Posterior cingulate gyrus (tissue), 11 donors: ENCODE data around the gene GAB1.
"Not testable (repeated sequence)": the region's sequence is repeated elsewhere in the genome, so short reads cannot be mapped to it uniquely, and the experiment has no call there.

Source experiments
- DNase-seq, 10 donors: peaks; one replicate each; pipeline versions ENCODE4 v3.0.0 to v3.0.0-alpha.2; 2020 to 2021; ENCODE audit warnings: mixed read lengths in 3 of 10
- intact Hi-C: fragments of 100-400 bp; cut with DNase I; formaldehyde crosslinking; loops from one replicate; pipeline ENCODE4 v1.15.1; 2023

The GAB1 gene

GRCh38 chr4:143337600-143338287, 1.1 kb downstream of the GAB1 start:
- intact Hi-C loops, result loop anchor here (2.0 to 5.0 kb wide), 4 partner anchors 37 to 175 kb away; partner anchors contain the start of gene SMARCA5
- peak; percentile 54 to 93 (median 64) for DNase-seq

DNA sequence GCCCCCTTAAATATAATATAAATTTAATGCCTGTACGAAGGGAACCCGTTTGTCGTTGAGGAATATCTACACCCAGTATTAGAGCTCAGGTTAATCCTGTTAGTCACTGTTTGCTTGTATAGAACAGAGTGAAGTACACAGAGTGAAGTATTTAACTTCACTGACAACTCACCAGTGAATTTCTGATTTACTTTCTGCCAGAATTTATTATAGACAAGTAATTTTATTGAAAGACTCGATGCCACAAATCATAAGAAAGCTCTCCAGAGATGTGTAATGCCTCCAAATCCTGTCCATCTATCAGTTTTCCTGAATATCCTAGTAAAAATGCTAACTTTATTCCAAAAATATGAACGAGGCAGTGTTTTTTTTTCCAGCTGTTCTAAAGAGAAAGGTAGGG, 1.6 kb downstream of the GAB1 start:
- DNase-seq, result no peak
- intact Hi-C loops, result loop anchor here (5.0 kb wide), 3 partner anchors 131 to 174 kb away; partner anchors contain the start of gene SMARCA5

DNA sequence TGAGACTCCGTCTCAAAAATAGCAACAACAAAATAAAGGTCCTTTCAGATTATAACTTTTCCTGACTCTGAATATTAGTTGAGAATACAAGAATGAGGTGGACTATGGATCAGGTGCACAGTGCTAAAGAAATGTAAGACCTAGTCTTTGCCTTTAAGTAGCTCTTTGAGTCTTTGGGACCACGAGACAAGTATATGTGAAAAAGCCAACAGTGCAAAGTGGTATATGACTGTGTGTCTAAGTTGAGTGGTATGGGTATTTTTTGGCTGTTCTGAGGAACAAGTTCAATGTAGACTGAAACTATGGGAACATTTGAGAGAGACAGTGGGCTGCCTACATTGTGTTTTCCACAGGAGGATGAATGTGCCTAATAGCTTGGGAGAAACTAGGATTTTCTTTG, 2.8 kb downstream of the GAB1 start:
- intact Hi-C loops, result loop anchor here (5.0 kb wide), 3 partner anchors 132 to 173 kb away; partner anchors contain the start of gene SMARCA5
- no peak for DNase-seq

DNA sequence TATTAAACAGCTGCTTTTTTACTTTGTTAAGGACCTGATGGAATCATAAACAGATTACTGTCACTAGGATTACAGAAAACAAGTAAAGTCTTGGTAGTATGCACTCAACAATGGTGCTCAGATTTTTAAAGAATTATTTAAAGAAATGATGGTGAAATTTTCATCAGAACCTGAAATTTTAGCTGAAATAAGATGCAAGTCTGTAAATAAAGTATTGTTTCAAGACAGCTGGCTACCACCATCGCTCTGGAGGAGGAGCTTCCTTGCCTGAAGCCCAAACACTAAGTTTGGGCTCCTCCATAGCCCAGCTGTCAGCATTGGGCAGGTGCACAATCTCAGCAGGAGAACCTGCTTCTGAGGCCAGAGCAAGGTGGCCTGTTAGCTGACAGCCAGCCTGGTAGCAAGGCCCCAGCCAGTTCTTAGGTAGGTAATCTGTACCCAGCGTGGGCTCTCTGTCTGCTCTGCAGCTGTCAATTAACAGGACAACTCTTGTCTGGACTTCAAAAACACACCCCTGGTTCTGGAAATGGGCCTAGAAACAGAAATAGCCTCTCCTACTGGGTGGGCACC, 4.6 kb downstream of the GAB1 start:
- DNase-seq, result no peak
- intact Hi-C loops, result loop anchor here (10.0 kb wide), 1 partner anchor 64 kb away; no protein-coding TSS in a partner anchor

DNA sequence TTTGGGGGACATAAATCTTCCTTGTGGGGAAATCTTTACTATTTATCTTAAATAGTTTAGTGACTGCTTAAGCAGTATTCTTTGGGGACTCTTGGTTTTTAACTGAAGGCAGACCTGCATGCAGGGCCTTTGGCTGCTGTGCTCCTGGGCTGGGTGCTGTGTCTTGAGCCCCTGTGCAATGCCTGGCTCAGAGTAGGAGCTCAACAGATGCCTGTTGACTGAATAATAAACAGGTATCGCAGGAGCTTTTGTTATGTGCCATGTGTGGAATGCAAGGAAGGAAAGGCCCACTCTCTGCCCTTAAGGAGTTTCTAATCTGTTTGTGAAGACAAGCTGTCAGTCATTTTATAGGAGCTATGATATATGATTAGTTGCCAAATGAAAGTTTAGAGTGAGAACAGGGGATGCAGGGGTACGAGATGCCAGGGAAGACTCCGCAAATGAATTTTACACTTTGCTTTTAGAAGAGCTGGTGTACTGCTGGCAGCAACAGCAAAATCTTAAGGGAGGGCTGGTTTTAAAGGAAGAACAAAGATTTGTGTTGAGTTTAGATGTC, 6.7 kb downstream of the GAB1 start:
- intact Hi-C loops, result loop anchor here (10.0 kb wide), 1 partner anchor 61 kb away; no protein-coding TSS in a partner anchor
- DNase-seq, result no peak

- DNase-seq, result peak in 2 of 10 donors; percentile 43 to 84
- intact Hi-C loops, result loop anchor here (10.0 kb wide), 1 partner anchor 61 kb away; no protein-coding TSS in a partner anchor
Observed at GRCh38 chr4:143344041-143344440, 7.4 kb downstream of the GAB1 start.

DNA sequence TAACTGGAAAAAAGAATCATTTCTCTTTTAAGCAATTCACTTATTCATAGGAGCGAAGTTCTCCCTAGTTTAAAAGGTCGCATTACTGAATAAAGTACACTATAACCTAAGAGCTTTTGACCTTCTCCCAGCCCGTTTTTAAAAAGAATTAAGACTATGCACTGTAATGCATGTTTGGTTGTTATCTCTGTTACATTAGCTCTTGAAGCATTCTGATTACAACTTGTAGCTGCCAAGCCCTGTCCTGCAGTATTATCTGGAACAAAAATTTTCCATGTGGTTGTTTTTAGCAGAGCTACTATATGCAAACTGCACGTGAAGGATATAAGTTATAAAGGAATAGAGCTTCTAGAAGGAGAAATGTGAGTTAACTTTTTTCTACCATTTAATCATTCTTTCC, 8.1 kb downstream of the GAB1 start:
- DNase-seq, result no peak
- intact Hi-C loops, result loop anchor here (10.0 kb wide), 1 partner anchor 60 kb away; no protein-coding TSS in a partner anchor

DNA sequence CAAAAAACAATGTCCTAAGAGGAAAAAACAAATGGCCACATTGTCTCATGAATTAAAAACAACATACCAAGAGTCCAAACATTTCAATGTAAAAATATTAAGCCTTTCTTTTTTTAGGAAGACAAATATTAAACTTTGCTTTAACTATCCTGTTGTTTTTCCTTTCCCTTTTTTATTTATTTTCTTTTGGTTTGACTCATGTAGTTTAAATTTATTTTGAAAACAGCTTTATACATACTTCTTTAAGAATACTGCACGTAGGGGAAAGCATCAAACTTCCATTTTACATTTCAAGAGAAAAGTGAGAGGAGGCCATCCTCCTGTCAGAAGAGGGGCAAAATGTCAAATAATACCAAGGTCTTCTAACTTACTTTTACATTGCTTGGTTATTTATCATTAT, 8.7 kb downstream of the GAB1 start:
- intact Hi-C loops, result loop anchor here (10.0 kb wide), 1 partner anchor 59 kb away; no protein-coding TSS in a partner anchor
- no peak for DNase-seq

- no peak for DNase-seq
- intact Hi-C loops, result loop anchor here (10.0 kb wide), 1 partner anchor 59 kb away; no protein-coding TSS in a partner anchor
Observed at GRCh38 chr4:143346206-143346605, 9.5 kb downstream of the GAB1 start.

- DNase-seq, result no peak
- intact Hi-C loops, result loop anchor here (10.0 kb wide), 1 partner anchor 57 kb away; no protein-coding TSS in a partner anchor
Observed at GRCh38 chr4:143347484-143348111, 10.9 kb downstream of the GAB1 start.

DNA sequence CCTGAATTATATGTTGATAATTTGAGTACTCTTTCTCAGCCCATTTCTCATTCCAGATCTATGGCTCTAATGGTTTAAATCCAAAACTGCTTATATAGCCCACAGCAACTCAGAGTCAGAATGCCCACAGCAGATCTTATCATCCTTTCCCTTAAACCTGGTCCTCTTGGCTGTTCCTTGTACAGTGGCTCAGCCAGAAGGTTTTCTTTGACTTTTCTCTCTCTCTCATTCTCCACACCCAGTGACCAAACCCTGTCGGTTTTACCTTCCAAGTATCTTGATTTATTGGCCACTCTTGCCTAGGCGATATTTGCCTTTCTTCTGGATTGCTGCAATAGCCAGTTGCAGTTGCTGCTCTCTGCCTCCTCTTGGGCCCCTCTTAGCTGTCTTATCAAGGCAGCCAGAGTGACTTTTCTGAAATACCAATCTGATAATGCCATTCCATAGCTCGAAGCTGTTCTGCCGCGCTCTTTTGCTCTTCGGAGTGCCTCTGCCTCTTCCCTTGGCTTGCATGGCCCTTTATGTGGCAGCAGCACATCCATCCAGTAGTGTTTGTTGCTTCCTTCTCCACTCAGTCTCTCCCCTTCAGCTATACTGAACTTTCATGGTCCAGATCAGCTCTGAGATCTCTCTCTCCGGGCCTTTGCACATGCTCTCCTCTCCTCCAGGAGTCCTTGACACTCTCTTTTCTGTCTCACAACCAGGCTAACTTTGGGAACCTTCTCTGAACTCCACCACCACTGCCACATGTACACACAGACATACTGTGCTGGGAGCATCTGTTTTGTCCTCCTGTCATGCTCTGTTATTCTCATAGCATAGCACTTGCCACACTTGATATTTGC, 11.8 kb downstream of the GAB1 start:
- intact Hi-C loops, result loop anchor here (10.0 kb wide), 1 partner anchor 56 kb away; no protein-coding TSS in a partner anchor
- no peak for DNase-seq

GRCh38 chr4:143349858-143350527, 13.3 kb downstream of the GAB1 start:
- intact Hi-C loops, result loop anchor here (10.0 kb wide), 1 partner anchor 55 kb away; no protein-coding TSS in a partner anchor
- not testable (repeated sequence) for DNase-seq

DNA sequence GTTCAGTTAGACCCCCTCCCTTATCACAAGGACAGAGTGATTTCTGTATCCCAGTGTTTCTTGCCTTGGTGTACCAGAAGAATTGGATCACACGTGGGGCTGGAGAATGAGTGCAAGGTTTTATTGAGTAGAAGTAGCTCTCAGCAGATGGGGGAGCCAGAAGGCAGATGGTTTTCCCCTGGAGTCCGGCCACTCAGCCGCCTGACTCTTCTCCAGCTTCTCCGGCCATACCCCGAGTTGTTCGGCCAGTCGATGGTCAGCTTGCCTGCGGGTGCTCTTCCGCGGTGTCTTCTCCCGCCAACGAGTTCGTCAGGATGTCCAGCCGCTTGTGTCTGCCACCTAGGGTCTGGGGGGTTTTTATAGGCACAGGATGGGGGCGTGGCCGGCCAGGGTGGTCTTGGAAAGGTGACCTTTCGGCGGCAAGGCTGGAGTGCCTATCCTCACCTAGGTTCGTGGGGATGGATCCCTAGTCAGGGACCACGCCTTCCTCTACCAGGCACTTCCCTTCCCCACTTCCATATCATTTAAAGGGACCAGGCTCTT, 14.5 kb downstream of the GAB1 start:
- intact Hi-C loops, result no loop called here
- peak in 2 of 10 donors; percentile 38 to 54 for DNase-seq

GRCh38 chr4:143351774-143352451, 15.2 kb downstream of the GAB1 start:
- intact Hi-C loops, result no loop called here
- no peak for DNase-seq

GRCh38 chr4:143352720-143353119, 16.0 kb downstream of the GAB1 start:
- no peak for DNase-seq
- intact Hi-C loops, result no loop called here

DNA sequence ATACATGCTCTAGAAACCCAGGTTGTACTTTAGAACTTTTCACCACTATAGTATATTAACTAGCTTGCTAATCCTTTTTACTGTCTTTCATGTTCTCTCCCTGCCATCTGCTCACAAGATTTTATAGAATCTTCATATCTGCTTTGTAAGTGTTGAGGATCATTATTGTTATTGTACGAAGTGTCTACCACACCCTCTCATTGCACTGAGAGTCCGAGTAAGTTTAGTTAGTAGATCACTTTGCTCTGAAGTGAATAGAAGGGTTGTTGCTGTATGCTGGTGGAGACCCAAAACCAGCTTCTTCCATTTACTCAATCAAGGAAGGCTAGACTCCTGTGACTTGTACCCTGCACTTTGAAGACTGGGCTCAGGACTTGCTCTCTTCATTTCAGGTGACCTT, 17.1 kb downstream of the GAB1 start:
- DNase-seq, result no peak
- intact Hi-C loops, result no loop called here

DNA sequence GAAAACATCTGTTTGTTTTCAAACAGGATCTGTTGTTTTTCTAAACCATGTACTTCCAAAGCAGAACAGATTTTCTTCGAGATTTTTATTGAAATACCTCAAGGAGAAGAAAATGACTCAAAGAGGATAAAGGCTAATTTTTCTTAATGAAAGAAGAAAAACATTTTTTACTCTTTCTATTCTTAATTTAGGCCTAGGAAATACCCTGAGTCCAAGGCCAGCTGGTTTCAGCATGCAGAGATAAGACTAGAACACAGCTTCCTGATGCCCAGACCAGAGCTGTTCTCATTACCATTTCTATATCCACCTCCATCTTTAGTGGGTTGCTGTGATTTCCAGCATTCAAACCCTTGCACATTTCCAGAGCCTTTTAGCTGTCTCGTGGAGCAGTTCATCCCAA, 18.3 kb downstream of the GAB1 start:
- intact Hi-C loops, result no loop called here
- DNase-seq, result no peak

DNA sequence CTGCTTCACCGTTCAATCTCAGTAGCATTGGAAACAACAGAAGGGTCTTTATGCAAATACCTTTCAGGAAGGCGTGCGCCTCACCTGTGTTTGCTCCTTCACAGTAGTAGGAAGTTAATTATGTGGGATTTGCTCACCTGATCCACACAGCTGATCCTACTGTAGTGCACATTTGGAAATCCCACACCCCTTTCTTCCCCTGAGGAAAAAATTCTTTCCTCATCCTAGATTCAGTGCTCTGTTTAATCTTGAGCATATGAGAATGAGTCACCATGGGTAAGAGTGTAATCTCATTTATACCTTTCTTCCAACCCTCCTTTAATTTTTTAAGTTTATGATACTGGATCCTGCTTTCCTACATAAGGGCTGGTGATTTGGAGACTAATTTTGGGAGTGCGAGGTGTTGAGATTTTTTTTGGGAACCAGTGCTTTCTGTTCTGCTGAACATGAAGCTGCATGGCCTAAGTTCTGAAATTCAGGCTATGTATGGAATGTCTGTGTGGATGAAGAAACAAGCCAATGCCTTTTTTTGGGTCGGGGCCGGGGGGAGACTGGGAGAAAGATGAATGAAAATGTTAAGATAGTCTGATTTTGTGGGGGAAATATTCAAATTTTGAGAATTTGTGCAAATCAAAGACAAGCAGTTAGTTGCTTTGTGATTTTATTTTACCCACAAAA, 19.0 kb downstream of the GAB1 start:
- intact Hi-C loops, result no loop called here
- no peak for DNase-seq
